Heart right ventricle (tissue), 16 donors: ENCODE results near the gene HDHD2. TPM values are rescaled to one million over a fixed set of nuclear protein-coding genes. Genes with fewer than 3 reads are reported as not detected.

Experiments used
- ATAC-seq, 8 donors: fragments of 200-7000 bp; cut with Tn5 transposase; one replicate each; pipeline ENCODE4 v1.9.1; 2020; ENCODE audit warnings: mild to moderate bottlenecking in 8 of 8, moderate library complexity in 8 of 8, moderate number of reproducible peaks in 1 of 8
- DNase-seq, 2 donors: peaks; one replicate each; pipeline ENCODE4 v3.0.0-alpha.2; 2020
- H3K27ac ChIP-seq, 10 donors: fragments of 200-600 bp; sonication (generic) in 2 of 10; one replicate each; pipeline versions ENCODE4 v1.5.0 to v1.8.0; 2020 to 2022; ENCODE audit warnings: mild to moderate bottlenecking in 3 of 10
- H3K27me3 ChIP-seq, 7 donors: fragments of 200-600 bp; one replicate each; pipeline ENCODE4 v1.8.0; 2021 to 2022; ENCODE audit warnings: mild to moderate bottlenecking in 2 of 7
- H3K36me3 ChIP-seq, 9 donors: fragments of 200-600 bp; sonication (generic) in 1 of 9; one replicate each; pipeline versions ENCODE4 v1.5.0 to v1.8.0; 2020 to 2022; ENCODE audit warnings: mild to moderate bottlenecking in 2 of 9
- H3K4me1 ChIP-seq, 9 donors: fragments of 200-600 bp; sonication (generic) in 1 of 9; one replicate each; pipeline versions ENCODE4 v1.5.0 to v1.8.0; 2020 to 2022; ENCODE audit warnings: mild to moderate bottlenecking in 4 of 9
- H3K4me3 ChIP-seq, 10 donors: fragments of 200-600 bp; sonication (generic) in 2 of 10; one replicate each; pipeline versions ENCODE4 v1.5.0 to v1.8.0; 2020 to 2022; ENCODE audit warnings: mild to moderate bottlenecking in 7 of 10, moderate library complexity in 2 of 10
- H3K9me3 ChIP-seq, 11 donors: fragments of 200-600 bp in 10 of 11; sonication (generic) in 2 of 11; one replicate each; pipeline versions ENCODE4 v1.5.0 to v1.8.0; 2013 to 2022; ENCODE audit warnings: mild to moderate bottlenecking in 2 of 11, control low read depth in 1 of 11, moderate library complexity in 1 of 11
- WGBS, 2 donors: extraction: QIAGEN DNeasy Blood & Tissue Kit; methylation state at CpG; one replicate each; pipeline ENCODE4 v1.1.7; 2013; ENCODE audit warnings: inconsistent platforms in 1 of 2; 5-methylcytosine and 5-hydroxymethylcytosine counted together
- intact Hi-C, 10 donors: fragments of 100-400 bp; cut with DNase I; formaldehyde crosslinking; loops; one replicate each; pipeline versions ENCODE4 v1.11.1 to v1.14.2; 2022
- polyA plus RNA-seq, 2 donors: library from polyadenylated mRNA; stranded (reverse); fragments of 200-250 nt; gene quantifications; one replicate each; pipeline ENCODE4 v1.2.3, GENCODE V29; 2013
- total RNA-seq, 10 donors: library from RNA; stranded (reverse); fragmentation: NEBNext Ultra II Directional in 3 of 10; extraction: Animal tissue kit (Norgen Biotek cat#: 25700) in 3 of 10; gene quantifications; one replicate each; pipeline versions ENCODE4 v1.2.1 to v1.2.4, GENCODE V29; 2021 to 2023
- TF ChIP-seq, protein P1 (sequence below), 9 donors: fragments of 200-600 bp; sonication (generic) in 2 of 9; IDR thresholded peaks; one replicate each; pipeline versions ENCODE4 v1.5.0 to v1.8.0; 2021 to 2022; ENCODE audit warnings: antibody characterized with exemption in 9 of 9, mild to moderate bottlenecking in 5 of 9, moderate library complexity in 1 of 9
- donor health status: Arrhythmogenic right ventricular cardiomyopathy.
- donor health status: ischemic (EF 13 %, LVEDD 7.1; RV severe dilation, severe dysfunction).
- donor health status: healthy with polysubstance abuse.
- donor health status: DM: no; HTN: yes; CAD: no.
- donor health status: DM: no; HTN: no; CAD: no.
- donor health status: ischemic (EF 25% LVEDD 6.9; RV normal size, moderate dysfunction).
- donor health status: ischemic (EF 25% LVEDD 5.7; RV mildly dilated, moderate dysfunction).
- donor health status: healthy.
- donor health status: DM: yes; HTN: yes; CAD: no.
- donor health status: Ischemic cardiomyopathy.
- donor health status: ischemic (EF 35%, LVEDD 5.7; RV mildly dilated, moderate dysfunction).
- donor health status: nonischemic (EF 11% LVEDD 7.7; RV severe dilation, severe dysfunction).
- donor health status: DM: yes; HTN: yes; CAD: no.
- donor health status: PGD.
- donor health status: ischemic (EF 29% LVEDD 5.4; RV normal size, mild dysfunction).
- donor health status: nonischemic (EF 23%, LVEDD 6.1; RV moderate dilation, normal function).

Gene HDHD2
- total and polyA plus RNA-seq, 12 donors = 16.8 to 52.4 (median 38.2) TPM

DNA sequence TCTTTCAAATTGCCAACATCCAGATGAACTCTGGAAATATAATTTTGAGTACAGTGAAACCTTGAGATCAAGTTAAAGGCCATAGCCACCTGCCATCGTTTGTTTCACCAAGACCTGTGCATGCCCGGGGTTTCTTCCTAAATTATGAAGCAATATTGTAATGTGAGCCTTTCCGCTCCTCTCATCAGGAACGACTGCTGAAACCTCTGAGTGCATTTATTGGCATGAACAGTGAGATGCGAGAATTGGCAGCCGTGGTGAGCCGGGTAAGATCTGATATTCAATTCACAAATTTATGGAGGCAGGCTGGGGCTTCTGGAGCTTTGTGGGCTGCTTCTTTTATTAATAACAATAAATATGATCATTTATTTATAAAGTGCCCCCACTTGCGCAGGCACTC lies 87.2 kb downstream of the HDHD2 start:
- DNase-seq (no peak), ATAC-seq (no peak)
- Histone ChIP-seq H3K27me3 (no peaks in the 10 kb centered on the region), H3K27ac (no peak overlapping the region), H3K9me3 (peaks cover 0 to 7% (median 0%) of the 10 kb centered on the region in 11 donors), H3K4me1 (no peaks in the 10 kb centered on the region), H3K36me3 (no peaks in the 10 kb centered on the region), H3K4me3 (no peak overlapping the region)
- 92 to 93% methylated on average over 8 of the region's 8 CpGs for WGBS, 2 donors
- TF ChIP-seq, protein P1, sequence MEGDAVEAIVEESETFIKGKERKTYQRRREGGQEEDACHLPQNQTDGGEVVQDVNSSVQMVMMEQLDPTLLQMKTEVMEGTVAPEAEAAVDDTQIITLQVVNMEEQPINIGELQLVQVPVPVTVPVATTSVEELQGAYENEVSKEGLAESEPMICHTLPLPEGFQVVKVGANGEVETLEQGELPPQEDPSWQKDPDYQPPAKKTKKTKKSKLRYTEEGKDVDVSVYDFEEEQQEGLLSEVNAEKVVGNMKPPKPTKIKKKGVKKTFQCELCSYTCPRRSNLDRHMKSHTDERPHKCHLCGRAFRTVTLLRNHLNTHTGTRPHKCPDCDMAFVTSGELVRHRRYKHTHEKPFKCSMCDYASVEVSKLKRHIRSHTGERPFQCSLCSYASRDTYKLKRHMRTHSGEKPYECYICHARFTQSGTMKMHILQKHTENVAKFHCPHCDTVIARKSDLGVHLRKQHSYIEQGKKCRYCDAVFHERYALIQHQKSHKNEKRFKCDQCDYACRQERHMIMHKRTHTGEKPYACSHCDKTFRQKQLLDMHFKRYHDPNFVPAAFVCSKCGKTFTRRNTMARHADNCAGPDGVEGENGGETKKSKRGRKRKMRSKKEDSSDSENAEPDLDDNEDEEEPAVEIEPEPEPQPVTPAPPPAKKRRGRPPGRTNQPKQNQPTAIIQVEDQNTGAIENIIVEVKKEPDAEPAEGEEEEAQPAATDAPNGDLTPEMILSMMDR (IDR thresholded peaks at IDR 0.05) = no peak
- intact Hi-C loops = no loop called here

DNA sequence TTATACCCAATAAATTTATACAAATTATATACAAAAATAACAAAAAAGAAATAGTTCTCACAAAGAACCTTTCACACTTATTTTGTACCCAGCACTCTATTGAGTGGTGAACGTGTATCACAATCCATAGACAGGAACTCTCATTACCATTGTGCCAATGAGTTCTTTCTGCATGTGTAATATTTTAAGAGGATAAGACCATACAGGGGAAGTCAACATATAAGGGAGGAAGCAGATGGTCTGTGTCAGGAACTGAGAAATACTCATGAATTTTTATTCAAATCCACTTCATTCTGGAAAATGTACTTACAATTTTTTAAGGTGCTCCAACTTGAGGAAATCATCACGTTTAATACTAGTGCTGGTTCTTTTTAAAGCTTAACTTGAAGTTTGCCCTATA lies 87.8 kb downstream of the HDHD2 start:
- Histone ChIP-seq H3K27me3 (no peaks in the 10 kb centered on the region), H3K27ac (no peak overlapping the region), H3K4me1 (no peaks in the 10 kb centered on the region), H3K9me3 (peaks cover 0 to 6% (median 0%) of the 10 kb centered on the region in 11 donors), H3K36me3 (no peaks in the 10 kb centered on the region), H3K4me3 (no peak overlapping the region)
- intact Hi-C loops = no loop called here
- 42 to 46% methylated on average over 2 of the region's 2 CpGs for WGBS, 2 donors
- TF ChIP-seq, protein P1 (IDR thresholded peaks at IDR 0.05) = no peak
- DNase-seq (no peak), ATAC-seq (no peak)

Other genes starting within 250 kb of the HDHD2 start
- 10 to 100 TPM; 25.5 to 39.2 (median 34.9) TPM for gene PIAS2, start 233.0 kb downstream of the HDHD2 start, total RNA-seq
- 1 to 10 TPM; 3.4 to 6.1 TPM for gene PIAS2, start 233.0 kb downstream of the HDHD2 start, polyA plus RNA-seq
- 1 to 10 TPM in 9 of 10 donors, under 1 TPM in 1; 0.93 to 3.9 (median 2.2) TPM for gene KATNAL2, start 232.9 kb downstream of the HDHD2 start, total RNA-seq
- 1 to 10 TPM in 1 of 2 donors, under 1 TPM in 1; 0.74 to 6.1 TPM for gene KATNAL2, start 232.9 kb downstream of the HDHD2 start, polyA plus RNA-seq
- not detected for gene ELOA2, start 114.9 kb downstream of the HDHD2 start, total RNA-seq
- gene ELOA2, start 114.9 kb downstream of the HDHD2 start, polyA plus RNA-seq = not detected
- gene IER3IP1, start 25.9 kb upstream of the HDHD2 start, total RNA-seq = 10 to 100 TPM in 5 of 10 donors, 1 to 10 TPM in 5; 8.5 to 12.7 (median 10.1) TPM
- gene IER3IP1, start 25.9 kb upstream of the HDHD2 start, polyA plus RNA-seq = 10 to 100 TPM; 14.6 to 18.0 TPM
- not detected for gene SKOR2, start 101.2 kb upstream of the HDHD2 start, total RNA-seq
- not detected for gene SKOR2, start 101.2 kb upstream of the HDHD2 start, polyA plus RNA-seq